Measurements from ENCODE around the gene KHDC3L.

GRCh38 chr6:73364121-73364520, 1.7 kb downstream of the KHDC3L start:
- TF ChIP-seq, protein P1, sequence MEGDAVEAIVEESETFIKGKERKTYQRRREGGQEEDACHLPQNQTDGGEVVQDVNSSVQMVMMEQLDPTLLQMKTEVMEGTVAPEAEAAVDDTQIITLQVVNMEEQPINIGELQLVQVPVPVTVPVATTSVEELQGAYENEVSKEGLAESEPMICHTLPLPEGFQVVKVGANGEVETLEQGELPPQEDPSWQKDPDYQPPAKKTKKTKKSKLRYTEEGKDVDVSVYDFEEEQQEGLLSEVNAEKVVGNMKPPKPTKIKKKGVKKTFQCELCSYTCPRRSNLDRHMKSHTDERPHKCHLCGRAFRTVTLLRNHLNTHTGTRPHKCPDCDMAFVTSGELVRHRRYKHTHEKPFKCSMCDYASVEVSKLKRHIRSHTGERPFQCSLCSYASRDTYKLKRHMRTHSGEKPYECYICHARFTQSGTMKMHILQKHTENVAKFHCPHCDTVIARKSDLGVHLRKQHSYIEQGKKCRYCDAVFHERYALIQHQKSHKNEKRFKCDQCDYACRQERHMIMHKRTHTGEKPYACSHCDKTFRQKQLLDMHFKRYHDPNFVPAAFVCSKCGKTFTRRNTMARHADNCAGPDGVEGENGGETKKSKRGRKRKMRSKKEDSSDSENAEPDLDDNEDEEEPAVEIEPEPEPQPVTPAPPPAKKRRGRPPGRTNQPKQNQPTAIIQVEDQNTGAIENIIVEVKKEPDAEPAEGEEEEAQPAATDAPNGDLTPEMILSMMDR (conservative IDR thresholded peaks at IDR 0.05): no peak
- TF ChIP-seq EZH2 (IDR thresholded peaks at IDR 0.05; ENCODE audit: low read depth): no peak
